OCI-LY7 (cell line): Measurements from ENCODE around the gene COL23A1. TPM values are rescaled to one million over a fixed set of nuclear protein-coding genes. Genes with fewer than 3 reads are reported as not detected.

ENCODE experiments used
- BruUV-seq: library from RNA; stranded (reverse); fragments of 400-500 nt; replicated peaks from 2 replicates; lab custom pipeline; 2021; lab: Mats Ljungman, UMichigan
- CTCF ChIA-PET: fragments of 300-600 bp; sonication (Branson Sonifier 250); formaldehyde crosslinking; loops from one replicate; lab custom pipeline; 2022; ENCODE audit warnings: antibody characterized with exemption; ENCODE audit not compliant: unreplicated experiment; lab: Charles Lee
- POLR2A ChIA-PET: fragments of 300-600 bp; sonication (Branson Sonifier 250); formaldehyde crosslinking; loops from one replicate; lab custom pipeline; 2022; ENCODE audit warnings: antibody characterized with exemption; lab: Charles Lee
- DNase-seq: peaks from one replicate; pipeline ENCODE4 v3.0.0-alpha.2; 2015; ENCODE audit warnings: low spot score
- H2AFZ ChIP-seq: fragments of 200-600 bp; sonication (generic), shearing (Covaris generic); 2 replicates; pipeline ENCODE4 v1.6.1; 2014; ENCODE audit warnings: mild to moderate bottlenecking, antibody characterized with exemption, low read length, moderate library complexity
- H3K27ac ChIP-seq: fragments of 200-600 bp; sonication (generic); 2 replicates; pipeline ENCODE4 v1.5.1; 2014; ENCODE audit warnings: mixed run types, low read depth, mild to moderate bottlenecking, moderate library complexity, low read length, inconsistent platforms; ENCODE audit not compliant: poor library complexity, severe bottlenecking
- H3K36me3 ChIP-seq: fragments of 200-600 bp; sonication (generic); 2 replicates; pipeline ENCODE4 v1.6.1; 2014; ENCODE audit warnings: mild to moderate bottlenecking, antibody characterized with exemption, low read length, moderate library complexity, mixed read lengths; ENCODE audit not compliant: insufficient read depth
- H3K4me1 ChIP-seq: fragments of 200-600 bp; sonication (generic); 2 replicates; pipeline ENCODE4 v1.5.1; 2014; ENCODE audit warnings: mild to moderate bottlenecking, low read length; ENCODE audit not compliant: insufficient read depth, poor library complexity, severe bottlenecking
- H3K4me2 ChIP-seq: fragments of 200-600 bp; sonication (generic); 2 replicates; pipeline ENCODE4 v1.6.1; 2014; ENCODE audit warnings: mild to moderate bottlenecking, low read length
- H3K4me3 ChIP-seq: fragments of 200-600 bp; sonication (generic); 2 replicates; pipeline ENCODE4 v1.5.1; 2014; ENCODE audit warnings: mild to moderate bottlenecking, low read depth, low read length; ENCODE audit not compliant: poor library complexity, severe bottlenecking
- H3K79me2 ChIP-seq: fragments of 200-600 bp; sonication (generic); 2 replicates; pipeline ENCODE4 v1.6.1; 2016; ENCODE audit warnings: low read depth, mild to moderate bottlenecking, low read length, moderate library complexity, mixed read lengths; ENCODE audit not compliant: insufficient read depth
- H3K9me2 ChIP-seq: fragments of 200-600 bp; sonication (generic); 2 replicates; pipeline ENCODE4 v1.6.1; 2016; ENCODE audit warnings: mild to moderate bottlenecking, low read length, mixed read lengths; ENCODE audit not compliant: insufficient read depth
- H3K9me3 ChIP-seq: fragments of 200-600 bp; sonication (generic); 2 replicates; pipeline ENCODE4 v1.6.1; 2014; ENCODE audit warnings: mild to moderate bottlenecking, mixed run types, low read length, mixed read lengths
- H4K20me1 ChIP-seq: fragments of 200-600 bp; sonication (generic); 2 replicates; pipeline ENCODE4 v1.6.1; 2014; ENCODE audit warnings: mild to moderate bottlenecking, antibody characterized with exemption, low read length, moderate library complexity, mixed read lengths; ENCODE audit not compliant: insufficient read depth
- EZH2phosphoT487 ChIP-seq: fragments of 200-600 bp; sonication (generic); IDR thresholded peaks from 2 replicates; pipeline ENCODE4 v1.6.1; 2018; ENCODE audit warnings: low read depth, borderline replicate concordance, mild to moderate bottlenecking, mixed run types, antibody characterized with exemption, low read length, moderate library complexity, mixed read lengths
- intact Hi-C: fragments of 100-400 bp; cut with micrococcal nuclease; formaldehyde crosslinking; loops from one replicate; pipeline ENCODE4 v1.10.0; 2022; ENCODE audit not compliant: unreplicated experiment
- total RNA-seq, 2 experiments: library from RNA; depleted of rRNA in 1 of 2; stranded (reverse); fragments of >200 nt in 1 of 2; shearing (Covaris generic) in 1 of 2; gene quantifications; 2 replicates each; pipeline ENCODE4 v1.2.3, GENCODE V29; 2014 to 2022
- TF ChIP-seq, protein P1 (sequence below): fragments of 200-600 bp; sonication (generic); conservative IDR thresholded peaks from 2 replicates; pipeline ENCODE4 v1.5.1; 2014; ENCODE audit warnings: mild to moderate bottlenecking, antibody characterized with exemption, low read length, moderate library complexity, mixed read lengths

The COL23A1 gene
- total RNA-seq, 2 experiments from 2014 or later, result 0.53 TPM; not detected in 1

DNA sequence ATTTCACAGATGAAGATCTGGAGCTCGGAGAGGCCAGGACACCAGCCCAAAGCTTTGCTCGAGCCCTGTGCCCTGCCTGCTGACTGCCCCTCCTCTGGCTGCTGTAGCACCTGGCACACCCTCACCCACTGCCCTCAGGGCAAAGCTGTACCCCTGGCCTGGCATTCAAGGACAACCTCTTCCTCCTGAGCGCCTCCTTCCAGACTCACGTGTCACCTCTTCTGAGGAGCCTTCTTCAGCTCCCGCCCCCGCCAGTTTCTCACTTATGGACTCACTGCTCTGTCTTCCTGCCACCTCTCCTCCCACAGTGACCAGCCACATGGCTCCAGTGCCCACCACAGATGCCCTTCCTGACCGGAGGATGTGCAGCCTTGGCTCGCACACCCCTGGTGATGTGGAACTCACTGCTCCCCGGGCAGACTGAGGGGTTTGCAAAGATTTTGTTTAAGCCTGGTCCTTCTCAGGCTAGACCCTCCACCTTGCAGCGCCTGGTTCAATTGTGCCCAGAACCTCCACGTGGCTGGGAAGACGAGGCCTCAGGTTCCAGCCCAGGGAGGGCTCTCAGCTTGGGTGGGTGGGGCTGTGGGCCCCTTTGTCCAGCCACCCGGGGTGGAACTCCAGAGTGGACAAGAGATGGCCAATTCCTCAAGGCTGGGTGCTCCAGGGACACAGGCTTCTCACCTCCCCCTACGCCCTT is 311.0 kb downstream of the COL23A1 start:
- Histone ChIP-seq H3K27ac (no peak overlapping the region), H3K9me3 (peaks cover 8% of the 10 kb centered on the region; the same call in 1 of the 2 replicates), H3K36me3 (no peaks in the 10 kb centered on the region), H3K9me2 (no peaks in the 10 kb centered on the region), H2AFZ (no peak overlapping the region), H3K79me2 (no peaks in the 10 kb centered on the region), H4K20me1 (no peaks in the 10 kb centered on the region), H3K4me1 (no peaks in the 10 kb centered on the region), H3K4me3 (no peak overlapping the region), H3K4me2 (no peak overlapping the region)
- POLR2A ChIA-PET, result no interaction called here
- CTCF ChIA-PET, result no interaction called here
- no TSS peak for BruUV-seq
- DNase-seq, result no peak
- intact Hi-C loops, result loop anchor here (1.0 kb wide), 1 partner anchor 44 kb away; no protein-coding TSS in a partner anchor
- TF ChIP-seq, protein P1, sequence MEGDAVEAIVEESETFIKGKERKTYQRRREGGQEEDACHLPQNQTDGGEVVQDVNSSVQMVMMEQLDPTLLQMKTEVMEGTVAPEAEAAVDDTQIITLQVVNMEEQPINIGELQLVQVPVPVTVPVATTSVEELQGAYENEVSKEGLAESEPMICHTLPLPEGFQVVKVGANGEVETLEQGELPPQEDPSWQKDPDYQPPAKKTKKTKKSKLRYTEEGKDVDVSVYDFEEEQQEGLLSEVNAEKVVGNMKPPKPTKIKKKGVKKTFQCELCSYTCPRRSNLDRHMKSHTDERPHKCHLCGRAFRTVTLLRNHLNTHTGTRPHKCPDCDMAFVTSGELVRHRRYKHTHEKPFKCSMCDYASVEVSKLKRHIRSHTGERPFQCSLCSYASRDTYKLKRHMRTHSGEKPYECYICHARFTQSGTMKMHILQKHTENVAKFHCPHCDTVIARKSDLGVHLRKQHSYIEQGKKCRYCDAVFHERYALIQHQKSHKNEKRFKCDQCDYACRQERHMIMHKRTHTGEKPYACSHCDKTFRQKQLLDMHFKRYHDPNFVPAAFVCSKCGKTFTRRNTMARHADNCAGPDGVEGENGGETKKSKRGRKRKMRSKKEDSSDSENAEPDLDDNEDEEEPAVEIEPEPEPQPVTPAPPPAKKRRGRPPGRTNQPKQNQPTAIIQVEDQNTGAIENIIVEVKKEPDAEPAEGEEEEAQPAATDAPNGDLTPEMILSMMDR, result no peak
- TF ChIP-seq EZH2phosphoT487, result no peak

GRCh38 chr5:178278358-178279023 is 311.7 kb downstream of the COL23A1 start:
- peaks cover 3% of the 10 kb centered on the region; the same call in 1 of the 2 replicates for H3K9me3 ChIP-seq
- no peak overlapping the region for H3K4me2 ChIP-seq
- no TSS peak for BruUV-seq
- H3K79me2 ChIP-seq, result no peaks in the 10 kb centered on the region
- no peak overlapping the region for H3K4me3 ChIP-seq
- H3K9me2 ChIP-seq, result no peaks in the 10 kb centered on the region
- POLR2A ChIA-PET, result interaction anchor here (0.6 kb wide), 1 partner anchor 1645 kb away, joined by 3 read pairs; no protein-coding TSS in a partner anchor
- H3K27ac ChIP-seq, result no peak overlapping the region
- CTCF ChIA-PET, result interaction anchor here (0.5 kb wide), 2 partner anchors 75 to 1155 kb away, joined by 3 to 5 read pairs; no protein-coding TSS in a partner anchor
- H2AFZ ChIP-seq, result no peak overlapping the region
- intact Hi-C loops, result loop anchor here (1.0 kb wide), 1 partner anchor 43 kb away; no protein-coding TSS in a partner anchor
- H3K4me1 ChIP-seq, result no peaks in the 10 kb centered on the region
- no peaks in the 10 kb centered on the region for H3K36me3 ChIP-seq
- DNase-seq, result no peak
- TF ChIP-seq EZH2phosphoT487, result no peak
- TF ChIP-seq, protein P1, result no peak
- no peaks in the 10 kb centered on the region for H4K20me1 ChIP-seq
